ENCODE measurements around the gene THOC2.
"Not testable (repeated sequence)": the region's sequence is repeated elsewhere in the genome, so short reads cannot be mapped to it uniquely, and the experiment has no call there.

Gene THOC2

GRCh38 chrX:123731987-123732669 lies 724 bp downstream of the THOC2 start:
- Histone ChIP-seq H3K79me2 (ENCODE audit: low read length) (peaks cover 61% of the 10 kb centered on the region), H2AFZ (ENCODE audit: low read depth, low read length) (peak overlapping the region; percentile 71; the same call in 1 of the 2 replicates), H3K4me1 (ENCODE audit: low read length) (peaks cover 10% of the 10 kb centered on the region; the same call in 1 of the 2 replicates), H4K20me1 (ENCODE audit: insufficient read depth, low read length) (peaks cover 41% of the 10 kb centered on the region), H3K27me3 (ENCODE audit: low read depth, low read length) (no peaks in the 10 kb centered on the region), H3K9ac (ENCODE audit: low read length) (peak overlapping the region; percentile 90), H3K27ac (ENCODE audit: low read length) (peak overlapping the region; percentile 62), H3K36me3 (replicated peaks; ENCODE audit: low read depth, low read length) (peaks cover 5% of the 10 kb centered on the region), H3K4me3 (ENCODE audit: low read length) (peak overlapping the region; percentile 97), H3K9me3 (ENCODE audit: insufficient read depth, low read length) (no peaks in the 10 kb centered on the region), H3K4me2 (ENCODE audit: low read length) (peak overlapping the region; percentile 90)
- TF ChIP-seq EZH2phosphoT487 (IDR thresholded peaks at IDR 0.05; ENCODE audit: low read depth) (no peak), CTCF (IDR thresholded peaks at IDR 0.05; ENCODE audit: low read depth, low read length) (no peak)

- Histone ChIP-seq H3K4me3 (ENCODE audit: low read length) (peak overlapping the region; percentile 97), H3K27ac (ENCODE audit: low read length) (no peak overlapping the region), H3K36me3 (replicated peaks; ENCODE audit: low read depth, low read length) (peaks cover 5% of the 10 kb centered on the region), H4K20me1 (ENCODE audit: insufficient read depth, low read length) (peaks cover 41% of the 10 kb centered on the region), H3K9me3 (ENCODE audit: insufficient read depth, low read length) (no peaks in the 10 kb centered on the region), H2AFZ (ENCODE audit: low read depth, low read length) (no peak overlapping the region), H3K79me2 (ENCODE audit: low read length) (peaks cover 68% of the 10 kb centered on the region), H3K9ac (ENCODE audit: low read length) (peak overlapping the region; percentile 90), H3K4me2 (ENCODE audit: low read length) (peak overlapping the region; percentile 90), H3K27me3 (ENCODE audit: low read depth, low read length) (no peaks in the 10 kb centered on the region), H3K4me1 (ENCODE audit: low read length) (peaks cover 10% of the 10 kb centered on the region; the same call in 1 of the 2 replicates)
- TF ChIP-seq EZH2phosphoT487 (IDR thresholded peaks at IDR 0.05; ENCODE audit: low read depth) (no peak), CTCF (IDR thresholded peaks at IDR 0.05; ENCODE audit: low read depth, low read length) (no peak)
Observed at GRCh38 chrX:123731258-123731986, 1.4 kb downstream of the THOC2 start.

DNA sequence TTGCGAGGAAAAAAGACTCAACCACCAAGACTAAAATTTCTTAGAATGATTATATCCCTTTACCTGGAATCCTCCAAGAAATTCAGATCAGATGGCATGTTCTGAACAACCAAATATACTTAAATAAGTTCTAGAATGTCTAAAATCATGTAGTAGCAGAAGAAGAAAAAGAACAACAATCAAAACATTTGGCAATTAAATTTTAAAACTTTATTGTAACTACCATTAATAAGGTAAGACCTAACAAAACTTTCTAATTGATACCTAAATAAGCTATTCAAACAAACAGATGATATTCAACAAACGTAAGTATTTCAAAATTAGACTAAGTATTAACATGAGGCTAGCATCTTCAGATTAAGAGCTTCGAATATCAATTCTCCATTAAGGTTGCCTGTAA lies 4.3 kb downstream of the THOC2 start:
- Histone ChIP-seq H3K27me3 (ENCODE audit: low read depth, low read length) (no peaks in the 10 kb centered on the region), H3K79me2 (ENCODE audit: low read length) (peaks cover 97% of the 10 kb centered on the region), H4K20me1 (ENCODE audit: insufficient read depth, low read length) (peaks cover 51% of the 10 kb centered on the region), H3K9ac (ENCODE audit: low read length) (no peak overlapping the region), H3K4me1 (ENCODE audit: low read length) (peaks cover 10% of the 10 kb centered on the region; the same call in 1 of the 2 replicates), H3K36me3 (replicated peaks; ENCODE audit: low read depth, low read length) (peaks cover 5% of the 10 kb centered on the region), H3K27ac (ENCODE audit: low read length) (no peak overlapping the region), H3K4me2 (ENCODE audit: low read length) (no peak overlapping the region), H3K9me3 (ENCODE audit: insufficient read depth, low read length) (no peaks in the 10 kb centered on the region), H2AFZ (ENCODE audit: low read depth, low read length) (no peak overlapping the region), H3K4me3 (ENCODE audit: low read length) (no peak overlapping the region)
- TF ChIP-seq EZH2phosphoT487 (IDR thresholded peaks at IDR 0.05; ENCODE audit: low read depth) = no peak
- TF ChIP-seq CTCF (IDR thresholded peaks at IDR 0.05; ENCODE audit: low read depth, low read length) = no peak

- Histone ChIP-seq H3K27me3 (ENCODE audit: low read depth, low read length) (no peaks in the 10 kb centered on the region), H3K4me1 (ENCODE audit: low read length) (peaks cover 10% of the 10 kb centered on the region; the same call in 1 of the 2 replicates), H4K20me1 (ENCODE audit: insufficient read depth, low read length) (peaks cover 55% of the 10 kb centered on the region), H3K4me3 (ENCODE audit: low read length) (no peak overlapping the region), H3K9me3 (ENCODE audit: insufficient read depth, low read length) (no peaks in the 10 kb centered on the region), H2AFZ (ENCODE audit: low read depth, low read length) (no peak overlapping the region), H3K9ac (ENCODE audit: low read length) (no peak overlapping the region), H3K36me3 (replicated peaks; ENCODE audit: low read depth, low read length) (peaks cover 9% of the 10 kb centered on the region), H3K4me2 (ENCODE audit: low read length) (no peak overlapping the region), H3K27ac (ENCODE audit: low read length) (no peak overlapping the region), H3K79me2 (ENCODE audit: low read length) (peaks cover 100% of the 10 kb centered on the region)
- TF ChIP-seq EZH2phosphoT487 (IDR thresholded peaks at IDR 0.05; ENCODE audit: low read depth) = no peak
- no peak for TF ChIP-seq CTCF (IDR thresholded peaks at IDR 0.05; ENCODE audit: low read depth, low read length)
Observed at GRCh38 chrX:123728016-123728415, 4.8 kb downstream of the THOC2 start.

DNA sequence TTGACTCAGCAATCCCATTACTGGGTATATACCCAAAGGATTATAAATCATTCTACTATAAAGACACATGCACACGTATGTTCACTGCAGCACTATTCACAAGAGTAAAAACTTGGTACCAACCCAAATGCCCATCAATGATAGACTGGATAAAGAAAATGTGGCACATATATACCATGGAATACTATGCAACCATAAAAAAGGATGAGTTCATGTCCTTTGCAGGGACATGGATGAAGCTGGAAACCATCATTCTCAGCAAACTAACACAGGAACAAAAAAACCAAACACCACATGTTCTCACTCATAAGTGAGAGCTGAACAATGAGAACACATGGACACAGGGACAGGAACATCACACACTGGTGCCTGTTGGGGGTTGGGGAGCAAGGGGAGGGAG lies 10.7 kb downstream of the THOC2 start:
- peaks cover 47% of the 10 kb centered on the region for H4K20me1 ChIP-seq (ENCODE audit: insufficient read depth, low read length)
- not testable (repeated sequence) for H3K4me1 ChIP-seq (ENCODE audit: low read length); H3K4me2 ChIP-seq (ENCODE audit: low read length); H3K4me3 ChIP-seq (ENCODE audit: low read length); H3K27me3 ChIP-seq (ENCODE audit: low read depth, low read length); H2AFZ ChIP-seq (ENCODE audit: low read depth, low read length); H3K9me3 ChIP-seq (ENCODE audit: insufficient read depth, low read length); H3K9ac ChIP-seq (ENCODE audit: low read length); H3K27ac ChIP-seq (ENCODE audit: low read length); H3K36me3 ChIP-seq (replicated peaks; ENCODE audit: low read depth, low read length)
- H3K79me2 ChIP-seq (ENCODE audit: low read length) = peaks cover 100% of the 10 kb centered on the region
